OCI-LY3 (cell line): ENCODE data around the gene TRPC3.

Experiments
- H2AFZ ChIP-seq: fragments of 200-600, 300-600 bp; shearing (Covaris generic); 2 replicates; pipeline ENCODE4 v1.6.0; 2014; ENCODE audit warnings: antibody characterized with exemption, low read depth, low read length
- H3K27ac ChIP-seq: fragments of 200-600, 300-600 bp; sonication (generic); 2 replicates; pipeline ENCODE4 v1.5.1; 2014; ENCODE audit warnings: mild to moderate bottlenecking, low read length, moderate library complexity, mixed read lengths
- H3K27me3 ChIP-seq: fragments of 200-600, 300-600 bp; sonication (generic); 2 replicates; pipeline ENCODE4 v1.6.1; 2014; ENCODE audit warnings: low read depth, low read length, mixed read lengths
- H3K36me3 ChIP-seq: fragments of 200-600, 300-600 bp; sonication (generic); replicated peaks from 2 replicates; pipeline ENCODE3; 2014; ENCODE audit warnings: low read depth, low read length, mixed read lengths
- H3K4me1 ChIP-seq: fragments of 300-600, 200-600 bp; sonication (generic); 2 replicates; pipeline ENCODE4 v1.6.1; 2014; ENCODE audit warnings: low read length, mixed read lengths
- H3K4me2 ChIP-seq: fragments of 200-600, 300-600 bp; sonication (generic); 2 replicates; pipeline ENCODE4 v1.6.1; 2014; ENCODE audit warnings: low read length, mixed read lengths
- H3K4me3 ChIP-seq: fragments of 300-600, 200-600 bp; sonication (generic); 2 replicates; pipeline ENCODE4 v1.5.1; 2014; ENCODE audit warnings: antibody characterized with exemption, mild to moderate bottlenecking, low read length, moderate library complexity
- H3K79me2 ChIP-seq: fragments of 300-600, 200-600 bp; shearing (Covaris generic); 2 replicates; pipeline ENCODE4 v1.6.1; 2014; ENCODE audit warnings: mild to moderate bottlenecking, low read length, mixed read lengths
- H3K9ac ChIP-seq: fragments of 300-600, 200-600 bp; shearing (Covaris generic); 2 replicates; pipeline ENCODE4 v1.6.0; 2014; ENCODE audit warnings: mild to moderate bottlenecking, low read length, moderate library complexity
- H3K9me3 ChIP-seq: fragments of 200-600, 300-600 bp; shearing (Covaris generic); 2 replicates; pipeline ENCODE4 v1.6.1; 2014; ENCODE audit warnings: low read length, mixed read lengths; ENCODE audit not compliant: insufficient read depth
- H4K20me1 ChIP-seq: fragments of 200-600, 300-600 bp; sonication (generic); 2 replicates; pipeline ENCODE4 v1.6.1; 2016; ENCODE audit warnings: low read length, mixed read lengths; ENCODE audit not compliant: insufficient read depth
- EZH2phosphoT487 ChIP-seq: fragments of 200-600 bp; shearing (Covaris generic); IDR thresholded peaks from 2 replicates; pipeline ENCODE4 v1.6.1; 2018; ENCODE audit warnings: antibody characterized with exemption, mixed run types, low read depth
- TF ChIP-seq, protein P1 (sequence below): fragments of 200-600, 300-600 bp; sonication (generic); IDR thresholded peaks from 2 replicates; pipeline ENCODE4 v1.5.1; 2014; ENCODE audit warnings: antibody characterized with exemption, low read length, low read depth

TRPC3 gene

DNA sequence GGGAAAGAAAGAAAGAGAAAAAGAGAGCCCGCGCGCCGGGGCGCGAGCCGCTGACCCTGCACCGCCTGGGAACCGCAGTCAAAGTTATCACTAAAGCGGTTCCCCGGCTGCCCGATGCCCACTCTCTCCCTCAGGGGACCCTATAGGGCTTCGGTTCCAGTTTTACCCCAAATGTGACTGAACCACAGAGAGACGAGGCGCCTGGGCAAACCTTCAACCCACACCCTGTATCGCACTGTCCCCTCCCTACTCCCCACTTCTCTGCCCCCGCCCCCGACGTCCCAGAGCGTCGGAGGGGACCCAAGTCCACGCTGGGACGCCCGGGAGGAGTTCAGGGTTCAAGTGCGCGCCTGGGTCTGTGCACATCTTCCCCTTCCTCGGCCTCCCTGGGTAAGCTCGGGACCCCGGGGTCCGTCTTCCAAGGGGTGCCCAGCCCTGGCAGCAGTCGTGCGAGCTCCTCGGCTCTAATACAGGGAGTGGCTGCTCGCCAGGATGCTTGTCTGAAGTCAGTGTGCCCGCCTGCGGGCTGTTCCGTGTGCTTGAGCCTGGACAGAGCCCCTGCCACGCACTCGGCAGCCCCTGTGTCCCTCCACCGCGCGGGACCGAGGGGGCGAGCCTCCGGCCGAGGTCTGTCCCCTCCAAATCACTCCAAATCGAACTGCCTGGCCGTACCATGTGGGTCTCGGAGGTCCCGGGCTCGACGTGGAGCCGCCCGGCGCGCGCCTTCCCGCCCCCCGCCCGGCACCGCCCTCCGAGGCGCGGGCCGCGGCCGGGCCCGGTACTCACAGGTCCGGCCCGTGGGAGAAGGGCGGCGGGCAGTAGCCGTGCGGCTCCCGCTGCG is 960 bp downstream of the TRPC3 start:
- Histone ChIP-seq H3K4me1 (0 out of 2 replicates have a peak, but pooled peaks cover 2% of the 10 kb centered on the region), H3K27me3 (peaks cover 19% of the 10 kb centered on the region), H2AFZ (peak overlapping the region; percentile 92), H3K4me2 (peak overlapping the region; percentile 99), H3K79me2 (no peaks in the 10 kb centered on the region), H3K36me3 (no peaks in the 10 kb centered on the region), H3K4me3 (peak overlapping the region; percentile 92), H3K27ac (no peak overlapping the region), H3K9ac (peak overlapping the region; percentile 61), H4K20me1 (no peaks in the 10 kb centered on the region), H3K9me3 (no peaks in the 10 kb centered on the region)
- TF ChIP-seq, protein P1, sequence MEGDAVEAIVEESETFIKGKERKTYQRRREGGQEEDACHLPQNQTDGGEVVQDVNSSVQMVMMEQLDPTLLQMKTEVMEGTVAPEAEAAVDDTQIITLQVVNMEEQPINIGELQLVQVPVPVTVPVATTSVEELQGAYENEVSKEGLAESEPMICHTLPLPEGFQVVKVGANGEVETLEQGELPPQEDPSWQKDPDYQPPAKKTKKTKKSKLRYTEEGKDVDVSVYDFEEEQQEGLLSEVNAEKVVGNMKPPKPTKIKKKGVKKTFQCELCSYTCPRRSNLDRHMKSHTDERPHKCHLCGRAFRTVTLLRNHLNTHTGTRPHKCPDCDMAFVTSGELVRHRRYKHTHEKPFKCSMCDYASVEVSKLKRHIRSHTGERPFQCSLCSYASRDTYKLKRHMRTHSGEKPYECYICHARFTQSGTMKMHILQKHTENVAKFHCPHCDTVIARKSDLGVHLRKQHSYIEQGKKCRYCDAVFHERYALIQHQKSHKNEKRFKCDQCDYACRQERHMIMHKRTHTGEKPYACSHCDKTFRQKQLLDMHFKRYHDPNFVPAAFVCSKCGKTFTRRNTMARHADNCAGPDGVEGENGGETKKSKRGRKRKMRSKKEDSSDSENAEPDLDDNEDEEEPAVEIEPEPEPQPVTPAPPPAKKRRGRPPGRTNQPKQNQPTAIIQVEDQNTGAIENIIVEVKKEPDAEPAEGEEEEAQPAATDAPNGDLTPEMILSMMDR = no peak
- no peak for TF ChIP-seq EZH2phosphoT487

DNA sequence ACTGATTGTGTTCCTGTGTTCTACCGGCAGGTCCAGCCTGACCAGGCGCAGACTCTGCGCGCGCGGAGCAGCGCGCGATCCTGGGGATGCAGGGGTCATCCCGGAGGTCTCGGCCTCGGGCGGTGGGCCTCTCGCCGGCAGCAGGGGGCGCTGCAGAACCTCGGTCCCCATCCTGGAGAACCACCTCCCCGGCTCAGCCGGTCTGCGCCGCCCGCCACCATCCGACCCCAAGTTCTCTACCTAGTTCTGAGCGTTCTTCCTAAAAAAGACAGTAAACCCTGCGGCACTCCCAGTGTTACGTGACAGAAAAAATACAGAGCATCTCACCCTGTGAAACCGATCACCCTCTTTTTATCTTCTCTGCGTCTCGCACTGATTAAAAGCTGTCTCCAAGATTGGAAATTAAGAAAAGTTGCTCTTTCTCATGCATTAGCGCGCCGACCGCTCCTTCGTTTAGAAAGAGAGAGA is 1.6 kb downstream of the TRPC3 start:
- TF ChIP-seq EZH2phosphoT487 = no peak
- TF ChIP-seq, protein P1 = peak; percentile 88
- H2AFZ ChIP-seq = peak overlapping the region; percentile 92
- H3K79me2 ChIP-seq = no peaks in the 10 kb centered on the region
- H3K9ac ChIP-seq = peak overlapping the region; percentile 61
- no peaks in the 10 kb centered on the region for H3K9me3 ChIP-seq
- H3K36me3 ChIP-seq = no peaks in the 10 kb centered on the region
- H3K27ac ChIP-seq = no peak overlapping the region
- peak overlapping the region; percentile 99 for H3K4me2 ChIP-seq
- H3K27me3 ChIP-seq = peaks cover 20% of the 10 kb centered on the region
- 0 out of 2 replicates have a peak, but pooled peaks cover 2% of the 10 kb centered on the region for H3K4me1 ChIP-seq
- H4K20me1 ChIP-seq = no peaks in the 10 kb centered on the region
- H3K4me3 ChIP-seq = peak overlapping the region; percentile 92

DNA sequence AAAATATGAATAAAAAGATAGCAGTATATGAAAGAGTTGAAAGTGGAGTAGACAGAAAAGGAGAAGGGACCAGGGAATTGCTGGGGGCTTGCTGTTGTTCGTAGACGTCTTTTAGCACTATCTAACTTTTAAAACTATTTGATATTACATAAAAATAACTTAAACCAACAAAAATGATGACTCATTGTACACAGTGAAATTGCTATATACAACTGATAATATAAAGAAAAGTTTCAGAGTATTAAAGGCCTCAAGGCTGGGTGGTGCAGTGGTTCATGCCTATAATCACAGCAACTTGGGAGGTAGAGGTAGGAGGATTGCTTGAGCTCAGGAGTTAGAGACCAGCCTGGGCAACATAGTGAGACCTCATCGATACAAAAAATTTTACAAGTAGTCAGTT is 5.2 kb downstream of the TRPC3 start:
- H4K20me1 ChIP-seq = no peaks in the 10 kb centered on the region
- H3K4me1 ChIP-seq = 0 out of 2 replicates have a peak, but pooled peaks cover 2% of the 10 kb centered on the region
- H2AFZ ChIP-seq = no peak overlapping the region
- no peak overlapping the region for H3K9ac ChIP-seq
- no peaks in the 10 kb centered on the region for H3K9me3 ChIP-seq
- H3K27me3 ChIP-seq = peaks cover 16% of the 10 kb centered on the region
- H3K4me3 ChIP-seq = no peak overlapping the region
- H3K79me2 ChIP-seq = no peaks in the 10 kb centered on the region
- H3K4me2 ChIP-seq = no peak overlapping the region
- H3K36me3 ChIP-seq = no peaks in the 10 kb centered on the region
- H3K27ac ChIP-seq = no peak overlapping the region
- no peak for TF ChIP-seq EZH2phosphoT487
- TF ChIP-seq, protein P1 = no peak

DNA sequence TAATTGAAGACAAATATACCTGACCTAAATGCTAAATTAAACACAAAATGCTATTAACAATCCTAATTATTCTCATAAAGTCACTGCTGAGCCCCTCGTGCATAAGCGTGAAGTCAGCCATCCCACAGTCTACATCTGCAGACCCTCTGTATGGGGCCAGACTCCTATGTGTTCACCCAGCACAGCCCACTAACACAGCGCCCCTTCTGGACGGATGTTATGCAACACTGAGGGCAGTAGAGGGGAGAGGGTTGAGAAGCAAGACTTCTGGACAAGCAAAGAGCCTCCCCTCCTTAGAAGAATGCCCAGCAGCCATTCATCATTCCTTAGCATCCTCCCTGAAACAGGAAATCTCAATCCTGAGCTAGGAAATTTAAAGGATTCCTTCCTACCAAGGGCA is 7.9 kb downstream of the TRPC3 start:
- Histone ChIP-seq H3K79me2 (no peaks in the 10 kb centered on the region), H3K27me3 (peaks cover 13% of the 10 kb centered on the region), H3K9ac (no peak overlapping the region), H3K36me3 (no peaks in the 10 kb centered on the region), H4K20me1 (no peaks in the 10 kb centered on the region), H3K4me1 (no peaks in the 10 kb centered on the region), H3K9me3 (no peaks in the 10 kb centered on the region), H2AFZ (no peak overlapping the region), H3K4me2 (no peak overlapping the region), H3K4me3 (no peak overlapping the region), H3K27ac (no peak overlapping the region)
- TF ChIP-seq, protein P1 = peak; percentile 63
- no peak for TF ChIP-seq EZH2phosphoT487
